GM18520 (cell line): Measurements from ENCODE around the gene ERG.

ENCODE experiments used
- ATAC-seq: cut with Tn5 transposase; IDR thresholded peaks from one replicate; pipeline ENCODE4 v1.9.1; 2021; ENCODE audit not compliant: unreplicated experiment

ERG gene

DNA sequence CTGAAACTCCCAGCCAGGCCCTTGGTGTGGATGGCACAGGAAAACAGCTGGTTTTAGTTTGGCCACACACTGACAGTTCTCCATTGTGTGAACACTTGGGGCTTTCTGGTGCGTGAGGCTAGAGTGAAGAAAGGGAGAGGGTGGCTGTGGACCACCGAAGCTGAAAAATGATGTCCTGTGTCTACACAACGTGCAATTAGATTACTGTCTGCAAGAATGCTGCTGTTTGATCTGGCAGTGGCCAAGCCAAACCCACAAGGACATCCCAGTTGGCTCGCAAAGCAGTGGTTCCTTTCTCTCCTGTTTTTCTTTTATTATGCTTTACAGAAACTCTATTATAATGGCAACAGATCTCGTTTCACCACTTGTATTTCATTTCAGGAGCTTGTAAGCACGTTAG is 58.9 kb downstream of the ERG start:
- ATAC-seq = no peak

DNA sequence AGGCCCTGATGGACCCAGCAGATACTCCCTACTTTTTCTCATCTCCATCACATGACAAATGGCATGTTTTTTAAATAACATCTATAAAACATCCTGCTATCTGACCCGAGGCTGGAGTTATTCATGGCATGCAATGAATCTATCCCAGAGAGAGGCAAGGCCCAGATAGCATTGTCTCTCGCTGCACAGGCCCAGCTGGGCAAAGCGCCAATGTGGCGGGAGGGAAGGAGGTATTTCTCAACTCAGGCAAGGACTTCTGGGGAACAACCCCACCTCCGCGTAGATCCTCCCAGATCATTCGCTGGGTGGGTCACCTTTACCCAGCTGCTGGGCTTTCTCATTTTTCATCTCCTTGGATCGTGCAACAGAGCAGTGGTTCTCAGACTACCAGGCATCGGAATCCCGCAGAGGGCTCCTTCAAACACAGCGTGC is 59.8 kb downstream of the ERG start:
- ATAC-seq = no peak

DNA sequence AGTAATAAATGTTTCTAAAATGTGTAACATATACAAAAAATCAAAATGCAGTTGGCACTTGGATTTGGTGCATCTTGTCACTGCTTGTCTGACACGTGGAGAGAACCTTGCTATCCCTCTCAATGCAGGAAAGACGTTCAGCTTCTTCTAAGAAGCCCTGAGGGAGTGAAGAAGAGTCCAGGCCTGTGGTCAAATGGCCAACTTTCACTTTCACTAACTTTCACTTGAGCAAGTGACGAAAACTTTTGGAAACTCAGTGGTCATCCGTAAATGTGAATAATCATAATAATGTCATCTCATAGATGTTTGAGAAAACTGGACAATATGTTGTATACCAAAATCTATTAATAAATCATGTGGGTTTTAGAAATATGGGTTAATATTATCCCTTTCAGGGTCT is 61.9 kb downstream of the ERG start:
- ATAC-seq = no peak

DNA sequence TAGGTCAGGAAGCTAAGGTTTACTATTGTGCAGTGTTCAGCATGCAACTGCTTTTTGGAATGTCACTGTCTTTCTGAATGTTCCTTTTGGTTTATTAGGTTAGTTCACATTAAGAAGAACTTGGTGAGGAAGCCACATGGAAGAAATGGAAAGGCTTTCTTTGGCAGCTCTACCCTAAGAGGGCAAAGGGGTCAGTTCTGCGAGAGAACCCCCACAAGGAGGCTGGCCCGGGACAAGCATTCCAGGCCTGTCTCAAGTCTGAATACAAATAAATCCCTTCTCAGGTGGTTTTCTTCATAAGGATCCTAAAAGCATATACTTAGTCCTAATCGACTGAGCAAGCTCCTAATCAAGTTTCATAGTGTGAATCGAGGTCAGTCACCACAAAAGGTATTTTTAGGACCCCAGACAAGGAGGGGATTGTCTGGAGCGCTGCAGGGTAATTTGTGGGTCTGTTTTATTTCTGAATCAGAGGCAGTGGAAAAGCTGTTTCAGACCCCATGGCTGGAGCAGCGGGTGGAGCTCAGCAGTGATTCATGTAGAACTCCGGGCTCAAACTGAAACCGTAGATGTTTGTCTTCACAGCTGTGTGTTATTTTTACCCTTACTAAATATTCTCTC is 63.3 kb downstream of the ERG start:
- no peak for ATAC-seq

DNA sequence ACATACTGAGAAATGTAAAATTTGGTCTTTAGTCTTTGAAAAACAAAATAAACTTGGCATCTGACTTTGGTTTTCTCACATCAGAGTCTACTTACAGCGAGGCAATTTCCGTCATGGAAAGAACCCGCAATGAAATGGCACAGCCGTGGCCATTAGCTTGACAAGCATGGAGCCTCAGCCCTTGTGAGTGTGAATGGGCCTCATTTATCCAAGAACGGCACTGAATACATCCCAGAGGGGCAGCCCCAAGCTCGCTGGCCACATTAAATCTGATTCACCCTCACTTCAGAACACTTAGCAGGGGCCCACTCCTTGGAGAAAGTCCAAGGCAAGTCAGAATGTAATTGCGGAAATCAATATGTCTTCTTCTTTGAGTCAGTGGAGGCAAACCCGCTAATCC is 64.8 kb downstream of the ERG start:
- no peak for ATAC-seq

DNA sequence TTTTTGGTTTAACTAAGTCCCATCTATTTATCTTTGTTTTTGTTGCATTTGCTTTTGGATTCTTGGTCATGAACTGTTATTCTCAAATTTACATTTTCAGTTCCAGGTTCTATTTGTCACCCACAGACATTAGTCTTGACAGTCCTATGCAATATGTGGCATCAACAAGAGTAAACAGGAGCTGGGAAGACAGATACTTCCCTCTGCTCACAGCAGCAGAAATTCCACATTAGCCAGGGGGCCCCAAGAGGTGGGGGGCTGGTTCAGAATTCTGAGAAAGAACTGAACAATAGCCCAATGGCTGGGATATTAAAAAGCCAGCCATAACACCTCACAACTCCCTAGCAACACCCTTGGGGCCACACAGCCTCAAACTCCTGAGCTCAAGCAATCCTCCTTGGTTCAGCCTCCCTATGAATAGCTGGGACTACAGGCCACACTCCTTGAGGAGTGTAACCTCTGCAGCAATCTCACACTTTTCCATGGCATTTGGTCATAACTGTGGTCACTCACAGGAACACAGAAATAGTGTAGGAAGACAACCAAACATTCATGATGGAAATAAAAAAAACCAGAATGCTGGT is 67.8 kb downstream of the ERG start:
- no peak for ATAC-seq

DNA sequence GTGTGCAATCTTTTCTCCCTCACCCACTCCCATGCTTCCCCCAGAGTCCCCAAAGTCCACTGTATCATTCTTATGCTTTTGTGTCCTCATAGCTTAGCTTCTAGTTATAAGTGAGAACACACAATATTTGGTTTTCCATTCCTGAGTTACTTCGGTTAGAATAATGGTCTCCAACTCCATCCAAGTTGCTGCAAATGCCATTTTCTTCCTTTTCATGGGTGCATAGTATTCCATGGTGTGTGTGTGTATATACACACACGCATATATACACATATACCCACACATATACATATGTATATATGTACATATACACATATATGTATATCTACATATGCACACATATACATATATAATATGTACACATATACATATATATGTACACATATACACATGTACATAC is 69.3 kb downstream of the ERG start:
- ATAC-seq = no peak

DNA sequence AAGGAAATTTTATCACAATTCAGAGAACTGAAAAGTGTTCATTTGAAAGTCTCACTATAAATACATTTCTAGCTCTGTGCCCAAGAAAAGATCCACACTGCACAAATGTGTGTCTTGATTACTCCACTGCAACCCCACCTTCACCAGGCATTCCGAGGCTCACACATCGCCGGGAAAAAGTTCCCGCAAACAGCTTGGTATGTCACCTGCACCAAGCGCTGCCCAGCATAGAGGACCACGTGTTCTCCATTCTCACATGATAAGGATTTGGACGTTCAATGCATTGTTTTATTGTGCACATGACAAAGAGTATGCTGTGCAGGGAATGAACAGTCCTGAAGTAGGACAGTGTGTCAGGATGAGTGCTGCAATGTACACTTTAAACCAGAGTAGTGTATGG is 70.1 kb downstream of the ERG start:
- no peak for ATAC-seq

DNA sequence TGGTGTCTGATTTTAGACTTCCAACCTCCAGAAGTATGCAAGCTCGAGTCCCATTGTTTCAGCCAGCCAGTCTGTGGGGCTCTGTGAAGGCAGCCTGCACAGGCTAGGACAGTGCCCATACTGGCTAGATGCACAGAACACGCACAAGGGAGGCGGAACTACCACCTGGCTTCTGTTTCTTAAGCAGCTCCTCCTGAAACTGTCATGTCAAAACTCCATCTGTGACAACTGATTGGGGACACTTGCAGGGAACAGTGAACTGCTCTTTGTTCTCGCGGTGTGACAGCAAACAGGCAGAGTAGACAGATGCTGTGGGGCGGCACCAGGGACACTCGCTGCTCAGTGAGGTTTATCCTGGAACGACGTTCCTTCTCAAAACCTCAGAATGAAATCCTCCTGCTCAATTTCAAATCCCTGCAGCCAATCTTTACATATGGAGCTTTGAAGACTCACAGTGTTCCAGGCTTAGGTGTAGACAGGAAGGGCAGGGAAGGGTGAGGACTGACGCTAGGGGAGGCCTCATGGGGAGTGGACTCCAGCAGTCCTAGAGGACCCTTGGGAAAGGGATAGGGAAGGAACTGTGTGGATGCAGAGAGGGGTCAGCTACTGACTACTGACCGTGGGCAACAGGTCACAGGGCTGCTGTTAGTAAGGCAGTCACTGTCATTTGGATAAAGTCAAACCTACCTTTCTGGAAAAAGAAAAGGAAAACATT is 73.8 kb downstream of the ERG start:
- ATAC-seq = no peak

DNA sequence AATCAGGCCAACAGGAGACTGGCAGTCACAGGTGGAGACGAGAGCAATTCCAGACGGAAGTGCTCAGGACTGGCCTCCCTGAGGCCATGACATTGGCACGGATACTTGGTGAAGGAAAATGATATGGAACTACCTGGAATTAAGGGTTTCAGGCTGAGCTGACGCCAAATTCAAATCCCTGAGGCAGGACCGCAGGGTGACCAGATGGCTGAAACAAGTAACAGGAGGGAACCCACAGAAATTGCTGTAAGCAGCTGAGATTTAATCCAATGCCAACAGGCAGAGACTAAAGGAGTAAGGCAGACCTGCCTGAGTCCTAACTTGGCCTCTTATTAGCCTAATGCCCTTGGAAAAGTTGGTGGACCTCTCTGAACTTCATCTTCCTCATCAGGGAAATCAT is 76.2 kb downstream of the ERG start:
- no peak for ATAC-seq

DNA sequence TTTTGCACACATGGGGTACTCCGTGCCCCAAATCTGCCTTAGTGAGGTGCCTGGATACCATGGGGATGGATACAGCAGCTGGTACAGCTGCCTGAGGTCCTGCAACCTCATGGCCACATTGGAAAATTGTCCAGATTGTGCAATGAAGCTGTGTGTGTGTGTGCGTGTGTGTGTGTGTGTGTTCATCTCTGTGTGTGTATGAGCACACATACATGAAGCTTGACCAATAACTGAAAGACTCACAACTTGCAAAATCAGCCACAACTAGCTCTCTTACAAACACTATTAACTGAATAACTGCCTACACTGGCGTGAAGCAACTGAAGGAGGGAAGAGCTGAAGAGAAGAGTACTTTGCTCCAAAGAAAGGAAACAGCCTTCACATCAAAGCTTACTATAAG is 78.1 kb downstream of the ERG start:
- ATAC-seq = no peak

DNA sequence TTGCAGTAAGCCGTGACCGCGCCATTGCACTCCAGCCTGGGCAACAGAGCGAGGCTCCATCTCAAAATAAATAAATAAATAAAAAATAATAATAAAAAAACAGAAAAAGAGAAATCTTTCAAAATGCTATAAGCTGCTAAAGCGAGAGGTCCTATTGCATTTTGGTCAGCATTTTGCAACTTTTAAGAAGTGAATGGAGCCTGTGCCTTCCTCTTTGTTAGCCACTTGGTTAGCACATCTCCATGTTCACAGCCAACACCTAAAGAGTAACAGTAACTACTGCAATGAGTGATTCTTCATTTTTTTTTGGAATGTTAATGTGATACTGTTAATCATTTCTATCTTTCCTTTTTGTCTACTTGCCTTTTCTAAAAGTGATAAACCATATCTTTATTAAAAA is 80.6 kb downstream of the ERG start:
- no peak for ATAC-seq

DNA sequence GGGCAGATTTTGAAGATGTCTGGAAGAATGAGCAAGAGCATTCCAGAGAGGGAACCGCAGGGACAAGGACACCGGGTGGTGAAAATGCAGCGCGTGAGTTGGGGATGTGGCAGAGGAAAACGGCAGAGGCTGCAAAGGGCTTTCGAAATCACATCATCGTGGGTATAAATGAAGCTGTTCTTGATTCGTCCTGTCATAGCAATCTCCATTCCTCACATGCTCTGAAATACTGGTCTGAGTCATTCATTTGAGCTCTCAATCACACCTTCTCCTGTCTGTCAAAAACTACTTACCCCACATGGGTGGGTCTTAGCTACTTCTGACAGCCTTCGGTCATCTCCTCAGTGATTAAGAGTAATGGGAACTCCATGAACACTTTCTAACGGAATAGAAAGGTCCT is 81.5 kb downstream of the ERG start:
- ATAC-seq = no peak

DNA sequence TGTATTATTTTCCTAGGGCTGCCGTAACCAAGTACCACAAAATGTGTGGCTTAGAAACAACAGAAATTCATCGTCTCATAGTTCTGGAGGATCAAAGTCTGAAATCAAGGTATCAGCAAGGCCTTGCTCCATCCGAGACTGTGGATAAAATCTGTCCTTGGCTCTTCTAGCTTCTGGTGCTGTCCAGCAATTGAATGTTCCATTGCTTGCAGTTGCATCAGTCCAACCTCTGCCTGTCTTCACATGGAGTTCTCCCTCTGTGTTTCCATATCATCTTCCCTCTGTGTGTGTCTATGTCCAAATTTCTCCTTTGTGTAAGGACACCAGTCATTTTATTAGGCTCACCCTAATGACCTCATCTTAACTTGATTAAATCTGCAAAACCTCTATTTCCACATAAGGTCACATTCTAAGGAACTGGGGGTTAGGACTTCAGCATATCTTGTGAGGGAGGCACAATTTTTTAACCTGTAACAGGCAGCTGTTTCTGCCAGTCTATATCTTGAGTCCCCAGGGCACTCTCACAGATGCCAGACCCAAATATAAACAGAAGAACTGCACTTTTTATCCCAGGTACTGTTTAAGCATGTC is 84.2 kb downstream of the ERG start:
- ATAC-seq = no peak

DNA sequence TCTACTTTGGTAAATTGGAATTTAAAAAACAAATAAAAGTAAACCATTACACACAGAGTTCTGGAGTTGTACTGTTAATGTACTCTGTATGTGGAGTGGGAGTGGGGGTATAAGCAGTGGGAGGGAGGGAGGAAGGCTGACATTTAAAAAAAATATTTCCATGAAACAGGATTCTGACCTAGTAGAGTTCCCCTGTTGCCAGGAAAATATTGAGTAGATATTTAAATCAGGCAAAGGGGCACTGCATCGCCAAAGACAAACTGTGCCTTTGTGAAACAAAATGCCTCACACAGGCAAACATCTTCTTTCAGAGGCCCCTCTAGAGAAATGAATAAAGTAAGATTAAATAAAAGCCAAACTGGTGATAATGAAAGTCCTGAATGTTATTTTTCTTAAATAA is 87.8 kb downstream of the ERG start:
- ATAC-seq = no peak

DNA sequence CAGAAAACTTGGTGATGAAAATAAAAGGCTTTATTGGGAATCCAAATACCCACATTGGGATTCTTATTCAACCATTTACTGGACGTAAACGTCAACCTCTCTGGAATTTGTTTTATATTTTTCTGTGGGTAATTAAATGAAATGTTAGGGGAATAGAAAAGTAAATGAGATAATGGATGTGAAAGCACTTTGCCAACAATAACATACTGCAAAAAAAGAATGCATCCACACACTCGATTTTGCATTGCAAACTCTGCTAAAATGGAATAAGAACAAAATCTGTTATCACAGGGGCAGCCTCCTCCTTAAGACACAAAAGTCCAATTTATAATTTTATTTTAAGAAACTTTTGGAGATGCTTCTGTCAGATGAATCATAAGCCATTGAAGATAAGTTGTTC is 88.4 kb downstream of the ERG start:
- ATAC-seq = no peak

DNA sequence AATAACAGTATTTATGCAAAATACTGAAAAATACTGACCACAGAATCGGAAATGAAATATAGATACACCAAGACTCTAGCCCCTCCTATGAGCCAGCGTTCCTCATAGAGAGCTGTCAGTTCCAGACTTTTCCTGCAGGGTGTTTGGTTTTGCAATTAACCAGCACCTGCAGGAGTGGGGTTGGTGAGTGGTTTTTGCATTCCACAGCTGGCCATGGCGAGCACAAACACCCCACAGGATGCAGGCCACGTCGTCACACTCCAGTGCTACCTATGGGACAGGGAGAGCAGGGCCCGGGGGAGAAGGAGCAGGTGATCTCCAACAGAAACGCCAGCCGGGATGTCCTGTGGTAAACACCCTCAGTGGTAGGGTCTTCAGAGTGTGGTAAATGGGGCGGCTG is 94.1 kb downstream of the ERG start:
- ATAC-seq = no peak

DNA sequence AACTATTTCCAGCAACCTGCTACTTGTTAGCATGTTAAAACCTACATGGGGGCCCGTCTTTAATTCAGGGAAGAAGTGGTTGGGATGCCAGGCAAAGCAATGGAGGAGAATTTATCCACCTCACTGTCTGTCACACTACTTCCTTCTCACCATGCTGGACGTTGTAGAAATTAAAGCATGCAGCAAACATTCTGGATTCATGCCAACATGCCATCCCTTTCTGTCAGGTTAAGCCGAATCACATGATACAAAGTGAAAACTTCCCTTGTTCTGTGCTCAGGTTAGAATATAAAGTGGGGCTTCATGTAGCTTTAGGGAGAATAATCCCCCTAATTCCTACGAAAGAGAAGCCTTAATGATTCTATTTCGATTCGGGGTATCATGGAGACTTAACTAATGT is 95.5 kb downstream of the ERG start:
- no peak for ATAC-seq

DNA sequence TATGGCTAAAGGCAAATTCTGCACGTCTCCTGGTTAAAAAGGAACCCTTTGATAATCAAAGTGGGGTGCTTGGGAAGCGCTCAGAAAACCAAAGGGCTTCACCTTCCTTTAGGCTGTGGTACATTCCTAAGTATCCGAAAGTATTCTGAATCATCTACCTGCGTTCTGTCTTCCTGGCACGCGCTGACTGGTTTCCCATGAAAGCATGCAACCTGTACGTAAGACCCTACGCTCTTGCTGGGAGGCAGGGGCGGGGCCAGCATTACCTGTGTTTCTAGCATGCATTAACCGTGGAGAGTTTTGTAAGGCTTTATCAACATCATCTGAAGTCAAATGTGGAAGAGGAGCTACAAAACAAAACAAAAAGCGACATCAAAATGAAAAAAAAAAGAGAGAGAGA is 96.0 kb downstream of the ERG start:
- ATAC-seq = no peak

DNA sequence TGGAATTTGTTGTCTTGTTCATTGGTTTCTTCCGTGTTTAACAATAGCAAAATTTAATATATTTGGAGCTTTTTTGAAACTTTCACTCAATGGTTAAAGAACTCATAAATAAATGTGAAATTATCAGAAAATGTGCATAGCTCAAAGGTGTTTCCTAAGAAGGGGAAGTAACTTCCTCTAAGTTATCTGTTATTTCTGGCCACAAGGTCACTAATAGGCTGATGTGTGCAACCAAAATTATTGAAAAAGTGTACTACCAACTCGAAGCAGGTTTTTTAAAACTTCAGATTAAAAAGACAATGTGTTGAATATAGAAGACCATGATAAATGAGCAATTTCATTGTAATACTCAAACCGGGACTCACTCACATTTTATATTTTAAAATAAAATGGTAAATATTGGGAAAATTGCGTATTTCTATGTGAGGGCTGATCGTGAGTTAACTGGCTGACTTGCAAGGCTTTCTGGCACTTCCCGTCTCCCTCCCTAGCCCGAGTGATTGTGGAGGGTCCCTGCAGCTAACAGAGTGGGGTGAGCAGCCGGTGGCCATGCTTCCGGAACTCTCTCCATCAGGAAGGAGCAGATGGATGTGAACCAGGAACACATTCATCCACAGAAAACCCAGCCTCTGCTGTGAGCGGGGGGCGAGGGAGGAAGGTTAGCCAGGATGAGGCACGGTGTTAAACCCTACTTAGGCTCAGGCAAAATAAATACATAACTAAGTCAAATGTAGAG is 96.9 kb downstream of the ERG start:
- no peak for ATAC-seq

DNA sequence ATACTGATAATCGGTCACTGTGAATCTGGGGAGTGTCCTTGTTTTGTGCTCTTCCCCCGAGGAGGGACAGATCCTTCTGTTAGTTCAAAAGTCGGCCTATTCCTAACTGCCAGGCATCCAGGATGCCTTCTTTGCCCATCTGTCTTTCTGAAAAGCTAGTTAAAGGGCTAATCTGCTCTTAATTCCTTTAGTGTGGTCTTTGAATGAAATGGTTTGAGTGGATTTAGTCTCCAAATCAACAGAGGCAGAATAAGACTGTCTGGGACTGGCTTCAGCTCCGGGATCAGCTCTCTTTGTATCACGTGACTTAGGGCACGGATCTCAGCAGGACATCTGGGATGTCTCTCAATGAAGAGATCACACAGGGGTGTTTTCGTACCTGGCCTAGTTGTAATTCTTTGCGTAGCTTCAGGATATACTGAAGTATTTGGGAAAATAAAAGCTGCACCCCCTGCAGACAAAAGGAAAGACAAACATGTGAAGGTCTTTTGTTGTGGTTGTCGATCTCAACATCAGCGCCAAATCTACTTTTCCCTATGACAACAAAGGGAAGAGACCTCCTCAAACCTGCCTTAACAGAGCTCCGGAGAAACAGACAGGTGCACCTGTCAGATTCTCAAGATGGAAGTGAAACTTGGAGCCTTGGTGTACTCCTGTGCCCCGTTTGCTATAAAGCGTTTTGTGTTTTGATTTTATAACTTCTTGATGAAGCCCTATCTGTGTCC is 97.9 kb downstream of the ERG start:
- no peak for ATAC-seq
